OCI-M1 (cell line): Measurements from ENCODE around the gene SVIL.
"Not testable (repeated sequence)": the region's sequence is repeated elsewhere in the genome, so short reads cannot be mapped to it uniquely, and the experiment has no call there.

Source experiments
- DNase-seq: peaks from one replicate; lab custom pipeline; 2025; lab: John Stamatoyannopoulos, UW

Gene SVIL

DNA sequence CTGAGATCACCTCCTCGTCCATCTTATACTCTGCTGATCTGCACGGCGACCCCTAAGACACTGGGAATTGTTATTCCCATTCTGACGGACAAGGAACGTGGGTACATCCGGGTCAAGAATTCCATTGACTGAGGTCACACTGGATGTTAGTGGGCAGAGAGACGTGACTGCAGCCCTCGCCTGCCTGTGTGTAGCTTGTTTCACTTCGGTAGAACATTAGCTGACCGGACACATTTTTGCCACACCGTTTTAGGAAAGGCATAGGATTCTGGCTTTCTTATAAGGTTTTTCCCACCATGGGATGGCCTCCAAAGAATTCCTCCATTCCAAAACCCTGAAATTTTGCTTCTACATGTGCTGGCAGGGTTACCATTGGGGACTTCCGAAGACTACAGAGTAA, 118.9 kb downstream of the SVIL start:
- DNase-seq: not testable (repeated sequence)

DNA sequence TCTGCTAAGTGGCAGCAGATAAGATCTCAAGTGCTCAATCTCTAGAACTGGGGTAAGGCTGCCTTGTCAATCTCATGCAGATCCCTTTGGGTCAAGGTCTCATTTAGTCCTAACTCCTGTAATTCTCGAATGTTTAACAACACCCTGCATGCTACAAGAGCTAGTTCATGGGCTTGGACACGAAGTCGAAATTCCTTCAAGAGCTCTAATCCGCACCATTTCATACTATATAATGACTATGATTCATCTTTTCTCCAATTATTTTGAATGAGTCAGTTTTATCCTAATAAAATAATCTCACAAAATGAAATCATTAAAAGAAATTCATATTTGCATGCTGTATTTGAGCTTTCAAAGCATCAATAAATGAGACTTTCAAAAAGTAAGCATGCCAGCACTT, 119.7 kb downstream of the SVIL start:
- not testable (repeated sequence) for DNase-seq

GRCh38 chr10:29514306-29514705, 120.5 kb downstream of the SVIL start:
- DNase-seq: no peak

- no peak for DNase-seq
Measured at GRCh38 chr10:29512425-29512974, 122.3 kb downstream of the SVIL start.

GRCh38 chr10:29511806-29512205, 123.0 kb downstream of the SVIL start:
- DNase-seq: not testable (repeated sequence)

- DNase-seq: not testable (repeated sequence)
Measured at GRCh38 chr10:29510483-29511157, 124.2 kb downstream of the SVIL start.

- no peak for DNase-seq
Measured at GRCh38 chr10:29508554-29509244, 126.1 kb downstream of the SVIL start.

GRCh38 chr10:29507750-29508149, 127.0 kb downstream of the SVIL start:
- not testable (repeated sequence) for DNase-seq

DNA sequence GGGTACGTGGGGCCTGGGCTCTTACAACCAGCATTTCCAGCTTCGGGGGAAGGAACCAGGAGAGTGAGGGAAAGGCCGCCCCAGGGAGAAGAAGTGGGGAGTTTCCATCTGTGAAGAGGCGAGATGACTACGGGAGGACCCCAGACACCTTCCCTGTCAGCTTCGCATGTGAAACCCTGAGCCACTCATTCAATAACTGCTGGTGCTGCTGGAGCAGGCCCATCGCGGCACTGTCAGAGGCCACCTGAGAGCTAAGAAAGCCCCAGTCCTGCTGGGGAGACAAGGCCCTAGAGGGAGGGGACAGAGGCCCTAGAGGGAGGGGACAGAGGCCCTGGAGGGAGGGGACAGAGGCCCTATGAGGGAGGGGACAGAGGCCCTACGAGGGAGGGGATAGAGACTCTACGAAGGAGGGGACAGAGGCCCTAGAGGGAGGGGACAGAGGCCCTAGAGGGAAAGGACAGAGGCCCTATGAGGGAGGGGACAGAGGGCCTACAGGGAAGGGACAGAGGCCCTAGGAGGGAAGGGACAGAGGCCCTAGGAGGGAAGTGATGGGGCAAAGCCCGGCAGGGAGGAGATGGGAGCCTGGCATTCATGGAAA, 128.3 kb downstream of the SVIL start:
- DNase-seq: not testable (repeated sequence)

GRCh38 chr10:29502351-29502750, 132.4 kb downstream of the SVIL start:
- DNase-seq: no peak

DNA sequence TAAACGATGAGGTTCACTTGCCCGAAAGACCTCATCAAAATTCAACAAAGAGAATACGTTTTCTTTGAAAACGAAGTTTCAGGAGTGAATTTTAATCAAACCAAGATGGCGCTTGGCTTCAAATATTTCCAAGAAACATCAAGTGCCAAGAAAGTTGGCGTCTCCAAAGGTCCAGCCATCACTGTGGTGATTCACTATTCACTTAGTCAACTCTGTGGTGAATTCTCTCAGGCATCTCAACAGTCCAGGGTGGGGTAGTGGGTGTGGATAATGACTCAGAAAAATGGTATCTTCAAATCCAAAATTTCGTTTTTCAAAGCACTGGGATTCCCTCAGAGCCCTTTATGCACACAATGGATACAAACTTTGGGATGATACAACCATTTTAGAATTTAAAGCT, 133.1 kb downstream of the SVIL start:
- no peak for DNase-seq

- no peak for DNase-seq
Measured at GRCh38 chr10:29499993-29500537, 134.7 kb downstream of the SVIL start.

GRCh38 chr10:29496341-29497162, 138.2 kb downstream of the SVIL start:
- peak; percentile 79 for DNase-seq

DNA sequence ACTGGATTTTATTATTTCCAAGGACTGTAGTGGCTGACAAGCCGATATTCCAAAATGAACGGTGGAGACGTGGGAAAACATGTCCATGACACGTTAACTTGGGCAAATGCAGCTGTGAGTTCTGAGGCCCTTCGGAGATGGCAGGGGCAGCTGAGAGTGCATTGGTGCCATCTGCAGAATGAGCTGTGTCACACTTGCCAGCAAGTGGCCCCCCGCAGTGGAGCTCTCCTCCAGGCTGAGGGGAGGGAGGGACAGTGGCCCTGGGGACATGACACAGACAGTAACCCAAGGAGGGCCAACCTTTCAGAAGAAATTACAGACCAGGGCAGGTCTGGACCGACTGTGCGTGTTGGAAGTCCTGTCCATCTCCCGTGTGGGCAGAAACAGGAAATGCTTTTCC, 139.4 kb downstream of the SVIL start:
- DNase-seq: no peak

GRCh38 chr10:29493697-29494096, 141.1 kb downstream of the SVIL start:
- DNase-seq: no peak

GRCh38 chr10:29492774-29493173, 142.0 kb downstream of the SVIL start:
- no peak for DNase-seq

DNA sequence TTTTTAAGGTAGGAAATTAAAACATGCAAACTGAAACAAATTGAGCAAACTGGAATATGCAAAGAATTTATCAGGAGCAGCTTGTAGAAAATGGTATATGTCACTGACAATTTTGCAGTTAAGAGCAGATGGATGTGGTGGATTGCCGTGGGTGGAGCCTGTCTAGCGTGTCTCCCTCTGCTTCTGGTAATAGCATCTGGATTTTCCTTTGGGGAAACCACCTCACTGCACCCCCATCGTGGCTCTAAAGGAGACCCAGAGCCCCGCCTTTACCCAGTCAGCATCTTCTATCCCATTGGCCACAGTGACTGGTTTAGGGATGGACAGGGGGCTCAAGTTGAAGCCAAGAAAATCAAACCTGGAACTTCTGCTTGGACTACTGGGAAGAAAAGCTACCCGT, 142.9 kb downstream of the SVIL start:
- no peak for DNase-seq

GRCh38 chr10:29490781-29491280, 143.9 kb downstream of the SVIL start:
- DNase-seq: not testable (repeated sequence)

GRCh38 chr10:29488471-29488870, 146.3 kb downstream of the SVIL start:
- DNase-seq: not testable (repeated sequence)

- DNase-seq: not testable (repeated sequence)
Measured at GRCh38 chr10:29487884-29488266, 146.9 kb downstream of the SVIL start.

GRCh38 chr10:29487032-29487883, 147.5 kb downstream of the SVIL start:
- DNase-seq: not testable (repeated sequence)
